Activated T-helper 9 cell treated with anti-CD3 and anti-CD28 coated beads, Interleukin-2, amount 50 U/mL, for 16 hours (primary cell): ENCODE data around the gene SRD5A3.

Source experiments
- DNase-seq: peaks from one replicate; pipeline ENCODE4 v3.0.0-alpha.2; 2020; ENCODE audit warnings: low read depth

Gene SRD5A3

DNA sequence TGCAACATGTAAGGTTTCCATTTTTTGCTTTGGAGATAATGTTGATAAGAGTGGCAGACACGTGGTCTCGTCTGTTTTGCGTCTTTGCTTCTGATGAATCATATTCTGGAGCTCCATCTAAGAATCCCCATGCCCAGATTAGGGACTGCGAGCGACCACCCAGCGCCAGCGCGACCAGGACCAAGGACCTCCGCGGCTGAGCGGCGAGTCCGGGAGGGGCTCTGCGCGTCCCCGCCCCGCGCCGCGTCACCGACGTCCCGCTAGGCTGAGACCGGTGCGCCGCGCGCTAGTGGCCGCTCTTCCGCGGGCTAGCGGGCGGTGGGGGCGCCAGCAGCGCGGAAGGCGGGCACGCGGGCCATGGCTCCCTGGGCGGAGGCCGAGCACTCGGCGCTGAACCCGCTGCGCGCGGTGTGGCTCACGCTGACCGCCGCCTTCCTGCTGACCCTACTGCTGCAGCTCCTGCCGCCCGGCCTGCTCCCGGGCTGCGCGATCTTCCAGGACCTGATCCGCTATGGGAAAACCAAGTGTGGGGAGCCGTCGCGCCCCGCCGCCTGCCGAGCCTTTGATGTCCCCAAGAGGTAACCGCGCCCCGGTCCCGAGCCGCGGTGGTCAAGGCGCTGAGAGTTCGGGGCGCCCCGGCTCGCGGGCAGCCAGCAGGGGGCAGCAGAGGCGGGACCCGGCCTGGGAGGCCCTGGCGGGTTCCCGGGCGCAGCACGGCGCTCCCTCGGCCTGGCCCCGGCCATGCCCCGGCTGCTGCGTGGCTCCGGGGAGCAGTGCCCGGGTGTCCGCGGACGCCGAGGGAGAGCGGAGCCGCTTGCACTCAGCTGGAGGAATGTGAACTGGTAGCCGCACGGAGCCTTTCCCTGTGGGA, at the start of gene SRD5A3:
SRD5A3 (plus strand) TSS at position 263 of the 871 bp plus-strand sequence; CDS start at position 358, 95 bp downstream.
- peak; percentile 76 for DNase-seq

- no peak for DNase-seq
These were observed 48.7 kb upstream of the SRD5A3 start for GRCh38 chr4:55297346-55297745.

GRCh38 chr4:55303760-55304165, 42.3 kb upstream of the SRD5A3 start:
- no peak for DNase-seq

DNA sequence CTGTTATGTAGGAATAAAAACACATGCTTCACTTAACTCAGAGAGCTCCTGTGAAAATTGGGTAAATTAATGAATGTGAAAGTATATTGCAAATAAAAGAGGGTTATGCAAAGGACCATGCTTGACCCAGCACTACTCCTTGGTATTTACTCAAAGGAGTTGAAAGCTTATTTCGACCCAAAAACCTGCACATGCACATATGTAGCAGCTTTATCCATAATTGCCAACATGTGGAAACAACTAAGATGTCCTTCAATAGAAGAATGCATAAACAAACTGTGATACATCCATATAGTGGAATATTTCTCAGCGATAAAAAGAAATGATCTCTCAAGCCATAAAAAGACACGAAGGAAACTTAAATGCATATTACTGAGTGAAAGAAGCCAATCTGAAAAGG, 41.7 kb upstream of the SRD5A3 start:
- no peak for DNase-seq

- no peak for DNase-seq
These were observed 38.0 kb upstream of the SRD5A3 start for GRCh38 chr4:55308071-55308470.

DNA sequence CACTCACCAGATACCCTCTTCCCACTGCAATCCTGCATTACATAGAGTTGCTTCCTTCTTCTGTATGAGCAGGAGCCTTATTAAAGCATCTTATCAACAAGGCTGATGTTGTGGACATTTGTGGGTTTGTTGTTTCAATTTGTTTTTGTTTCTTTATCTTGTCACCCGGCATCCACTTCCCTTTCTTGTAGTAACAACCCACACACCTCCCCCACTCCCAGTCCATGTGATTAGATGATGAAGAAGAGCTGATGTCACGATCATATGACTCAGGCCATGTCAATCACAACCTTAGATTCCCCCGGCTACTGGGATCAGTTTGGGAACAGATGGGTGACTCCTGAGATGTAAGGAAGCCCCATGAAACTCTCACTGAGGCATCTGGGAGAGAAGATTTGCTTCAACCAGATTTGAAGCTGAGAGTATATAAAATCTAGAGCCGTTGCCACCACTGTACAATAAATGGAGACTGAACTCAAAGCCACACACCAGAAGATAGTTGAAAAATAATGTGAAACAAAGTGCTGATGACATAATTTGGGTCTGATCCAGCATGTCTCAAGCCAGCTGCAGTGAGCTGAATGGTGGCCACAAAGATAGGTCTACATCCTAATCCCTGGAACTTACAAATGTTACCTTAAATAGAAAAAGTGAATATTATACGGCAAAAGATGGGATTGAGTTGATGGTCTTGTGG, 34.1 kb upstream of the SRD5A3 start:
- DNase-seq, result no peak

DNA sequence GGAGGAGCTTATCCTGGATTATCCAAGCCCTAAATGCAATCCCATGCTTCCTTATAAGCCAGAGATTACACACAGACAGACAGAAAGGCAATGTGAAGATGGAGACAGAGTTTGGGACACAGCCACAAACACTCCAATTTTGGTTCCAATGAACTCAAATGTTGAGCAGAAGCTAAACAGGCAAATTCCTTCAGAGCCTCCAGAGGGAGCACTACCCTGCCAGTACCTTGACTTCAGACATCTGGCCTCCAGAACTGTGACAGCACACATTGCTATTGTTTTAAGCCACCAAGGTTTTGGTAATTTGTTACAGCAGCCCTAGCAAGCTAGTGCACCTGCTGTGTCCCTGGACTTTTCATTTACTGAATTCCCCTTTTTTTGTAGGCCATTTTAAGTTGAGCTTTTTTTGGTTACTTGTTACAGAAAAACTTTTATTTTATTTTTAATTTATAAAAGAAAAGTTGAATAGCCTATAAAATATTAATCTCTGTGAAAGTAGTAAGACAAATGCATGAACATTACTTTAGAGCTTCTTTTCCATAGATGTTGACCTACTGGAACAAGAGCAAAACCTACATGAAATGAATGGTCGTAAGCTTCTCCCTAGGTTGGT, 33.4 kb upstream of the SRD5A3 start:
- no peak for DNase-seq

GRCh38 chr4:55314141-55314820, 31.8 kb upstream of the SRD5A3 start:
- DNase-seq, result no peak

DNA sequence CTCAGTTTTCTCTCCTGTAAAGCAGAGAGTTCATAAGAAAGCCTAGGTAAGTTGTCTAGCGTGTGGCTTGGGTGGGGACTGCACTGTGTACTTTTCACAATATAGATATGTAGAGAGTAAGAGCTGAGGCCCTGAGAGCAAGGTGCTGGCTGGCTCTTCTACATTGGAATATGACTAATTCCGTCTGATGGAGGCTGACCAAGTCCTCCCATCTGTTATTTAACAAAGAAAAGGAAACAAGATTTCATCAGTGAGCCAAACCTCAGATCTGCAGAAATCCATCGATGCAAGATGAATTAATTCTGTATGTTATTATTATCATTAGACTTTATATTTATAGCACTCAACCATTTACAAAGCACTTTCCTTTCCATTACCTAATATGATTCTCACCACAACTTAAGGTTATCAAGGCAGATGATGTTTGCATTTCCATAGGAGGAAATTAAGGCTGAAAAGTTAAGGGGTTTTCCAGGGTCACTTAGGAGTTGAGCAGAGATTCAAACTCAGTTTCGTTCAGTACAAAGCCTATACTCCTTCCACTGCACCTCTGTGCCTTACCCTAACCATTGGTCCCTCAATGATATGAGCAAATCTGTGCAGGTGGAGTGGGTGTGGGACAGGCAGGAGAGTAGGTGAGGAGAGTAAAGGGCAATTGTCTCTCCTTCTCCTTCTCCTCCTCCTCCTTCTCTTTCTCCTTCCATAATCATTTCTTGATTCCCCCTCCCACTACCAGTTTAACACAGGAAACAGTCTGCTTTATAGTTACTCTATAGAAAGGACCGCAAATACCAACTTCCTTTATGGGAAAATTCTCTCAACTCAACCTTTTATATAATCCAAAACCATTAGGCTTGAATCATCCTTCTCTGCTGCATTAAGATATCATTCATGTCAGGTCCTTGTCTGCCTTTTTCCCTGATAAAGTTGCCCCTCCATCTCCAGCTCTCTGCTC, 27.6 kb upstream of the SRD5A3 start:
- DNase-seq, result no peak

- DNase-seq, result no peak
These were observed 24.3 kb upstream of the SRD5A3 start for GRCh38 chr4:55321707-55322264.

DNA sequence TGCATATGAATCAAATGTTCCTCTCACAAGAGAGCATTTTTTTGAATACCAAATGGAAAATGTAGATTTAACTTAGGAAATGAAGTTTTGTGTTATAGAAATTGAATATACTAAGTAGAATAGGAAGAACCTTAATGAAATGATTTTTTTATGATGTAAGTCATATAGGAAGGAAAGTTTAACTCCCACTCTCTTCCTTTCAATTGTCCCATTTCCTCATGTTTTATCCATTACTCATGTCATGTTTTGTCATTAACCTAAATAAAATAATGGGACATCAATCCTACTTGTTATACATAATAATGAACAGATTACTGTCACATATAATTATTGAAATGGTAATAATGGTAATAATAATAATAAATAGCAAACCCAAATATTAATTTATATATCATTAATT, 22.7 kb upstream of the SRD5A3 start:
- no peak for DNase-seq

DNA sequence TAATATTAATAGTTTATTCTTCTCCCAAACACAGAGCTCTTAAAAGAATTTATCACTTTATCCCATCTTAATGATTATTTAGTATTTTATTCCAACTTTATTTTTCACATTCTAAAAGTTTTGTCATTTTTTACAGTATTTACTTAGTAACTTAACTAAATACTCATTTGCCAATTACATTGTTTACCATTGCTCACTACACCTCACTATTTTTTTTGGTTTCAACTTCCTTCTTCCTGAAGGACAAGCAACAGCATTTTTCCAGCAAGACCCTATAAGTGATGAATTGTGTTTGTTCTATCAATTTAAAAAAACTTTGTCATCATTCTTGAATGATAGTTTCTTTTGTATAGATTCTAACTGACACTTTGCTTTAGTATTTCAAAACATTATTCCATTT, 19.4 kb upstream of the SRD5A3 start:
- no peak for DNase-seq

DNA sequence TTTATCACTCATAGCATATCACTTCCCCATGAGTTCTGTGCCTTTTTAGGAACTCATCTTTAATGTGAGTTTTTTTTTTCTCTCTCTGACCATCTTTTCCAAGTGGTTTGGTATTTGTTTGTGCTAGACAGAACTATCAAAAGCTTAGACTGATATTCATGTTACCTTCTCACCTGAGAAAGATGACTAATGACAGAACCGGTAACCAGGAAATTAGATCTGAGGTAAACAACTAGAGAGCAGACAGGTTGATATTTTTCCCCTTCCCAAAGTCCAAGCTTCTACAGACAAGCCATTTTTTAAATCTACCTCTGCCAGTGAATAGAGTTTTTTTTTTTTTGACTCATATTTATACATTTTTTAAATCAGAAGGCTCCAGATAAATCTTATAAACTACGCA, 17.0 kb upstream of the SRD5A3 start:
- no peak for DNase-seq

GRCh38 chr4:55330241-55330640, 15.8 kb upstream of the SRD5A3 start:
- no peak for DNase-seq

- no peak for DNase-seq
These were observed 9.7 kb upstream of the SRD5A3 start for GRCh38 chr4:55336138-55337034.

- no peak for DNase-seq
These were observed 8.1 kb upstream of the SRD5A3 start for GRCh38 chr4:55337944-55338343.

DNA sequence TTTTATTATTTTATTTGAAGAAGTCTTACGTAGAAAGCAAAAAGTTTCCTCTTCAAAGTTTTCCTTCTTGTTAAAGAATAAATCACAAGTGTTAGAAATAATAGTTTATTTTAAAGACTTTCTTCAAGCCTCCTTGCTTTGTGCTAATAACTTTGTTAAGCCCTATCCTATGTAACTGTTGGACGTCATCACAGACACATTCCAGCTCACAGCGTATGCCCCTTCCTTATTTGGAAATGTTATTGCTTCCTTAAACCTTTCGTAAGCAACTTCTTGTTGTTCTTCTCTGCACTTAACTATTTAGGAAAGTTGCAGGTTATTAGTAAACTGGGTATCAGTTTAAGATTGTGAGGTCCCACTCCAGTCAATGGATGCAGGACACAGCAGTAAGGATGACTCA, 7.6 kb upstream of the SRD5A3 start:
- no peak for DNase-seq

GRCh38 chr4:55340266-55340665, 5.8 kb upstream of the SRD5A3 start:
- DNase-seq, result no peak

DNA sequence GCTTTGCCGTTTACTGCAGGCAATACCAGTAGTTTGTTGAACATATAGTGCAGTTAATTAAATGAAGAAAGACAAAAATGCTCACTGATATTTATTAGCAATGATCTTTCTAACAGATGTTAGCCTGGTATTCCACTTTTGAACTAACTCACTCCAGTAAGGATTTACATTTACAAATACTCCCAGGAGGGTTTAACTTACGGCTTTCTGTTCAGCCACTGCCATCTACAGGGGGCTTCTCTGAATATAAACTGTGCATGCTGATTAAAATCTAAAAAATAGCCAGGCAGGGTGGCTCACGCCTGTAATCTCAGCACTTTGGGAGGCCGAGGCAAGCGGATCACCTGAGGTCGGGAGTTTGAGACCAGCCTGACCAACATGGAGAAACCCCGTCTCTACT, 2.2 kb upstream of the SRD5A3 start:
- no peak for DNase-seq

DNA sequence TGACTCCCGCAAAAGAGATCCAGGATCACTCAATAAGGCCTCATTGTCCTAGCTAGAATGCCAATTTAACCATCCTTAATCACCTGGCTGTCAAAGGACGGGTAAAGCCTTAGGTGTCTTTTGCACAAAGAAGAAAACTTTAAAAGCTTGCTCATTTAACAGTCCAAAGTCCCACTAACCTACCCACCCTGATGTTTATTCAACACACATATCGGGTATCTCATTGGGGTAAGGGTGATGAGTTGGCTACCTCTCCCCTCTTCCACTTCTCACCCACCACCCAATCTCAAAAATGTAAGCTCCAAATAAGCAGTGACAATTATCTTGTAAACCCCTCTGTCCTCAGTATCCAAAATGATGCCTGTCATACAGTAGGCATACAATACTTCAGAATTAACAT, 988 bp upstream of the SRD5A3 start:
- no peak for DNase-seq
